OCI-LY3 (cell line): ENCODE measurements around the gene ERC2.

Source experiments
- H2AFZ ChIP-seq: fragments of 200-600, 300-600 bp; shearing (Covaris generic); 2 replicates; pipeline ENCODE4 v1.6.0; 2014; ENCODE audit warnings: antibody characterized with exemption, low read depth, low read length
- H3K27ac ChIP-seq: fragments of 200-600, 300-600 bp; sonication (generic); 2 replicates; pipeline ENCODE4 v1.5.1; 2014; ENCODE audit warnings: mild to moderate bottlenecking, low read length, moderate library complexity, mixed read lengths
- H3K27me3 ChIP-seq: fragments of 200-600, 300-600 bp; sonication (generic); 2 replicates; pipeline ENCODE4 v1.6.1; 2014; ENCODE audit warnings: low read depth, low read length, mixed read lengths
- H3K36me3 ChIP-seq: fragments of 200-600, 300-600 bp; sonication (generic); replicated peaks from 2 replicates; pipeline ENCODE3; 2014; ENCODE audit warnings: low read depth, low read length, mixed read lengths
- H3K4me1 ChIP-seq: fragments of 300-600, 200-600 bp; sonication (generic); 2 replicates; pipeline ENCODE4 v1.6.1; 2014; ENCODE audit warnings: low read length, mixed read lengths
- H3K4me2 ChIP-seq: fragments of 200-600, 300-600 bp; sonication (generic); 2 replicates; pipeline ENCODE4 v1.6.1; 2014; ENCODE audit warnings: low read length, mixed read lengths
- H3K4me3 ChIP-seq: fragments of 300-600, 200-600 bp; sonication (generic); 2 replicates; pipeline ENCODE4 v1.5.1; 2014; ENCODE audit warnings: antibody characterized with exemption, mild to moderate bottlenecking, low read length, moderate library complexity
- H3K79me2 ChIP-seq: fragments of 300-600, 200-600 bp; shearing (Covaris generic); 2 replicates; pipeline ENCODE4 v1.6.1; 2014; ENCODE audit warnings: mild to moderate bottlenecking, low read length, mixed read lengths
- H3K9ac ChIP-seq: fragments of 300-600, 200-600 bp; shearing (Covaris generic); 2 replicates; pipeline ENCODE4 v1.6.0; 2014; ENCODE audit warnings: mild to moderate bottlenecking, low read length, moderate library complexity
- H3K9me3 ChIP-seq: fragments of 200-600, 300-600 bp; shearing (Covaris generic); 2 replicates; pipeline ENCODE4 v1.6.1; 2014; ENCODE audit warnings: low read length, mixed read lengths; ENCODE audit not compliant: insufficient read depth
- H4K20me1 ChIP-seq: fragments of 200-600, 300-600 bp; sonication (generic); 2 replicates; pipeline ENCODE4 v1.6.1; 2016; ENCODE audit warnings: low read length, mixed read lengths; ENCODE audit not compliant: insufficient read depth
- EZH2phosphoT487 ChIP-seq: fragments of 200-600 bp; shearing (Covaris generic); IDR thresholded peaks from 2 replicates; pipeline ENCODE4 v1.6.1; 2018; ENCODE audit warnings: antibody characterized with exemption, mixed run types, low read depth
- TF ChIP-seq, protein P1 (sequence below): fragments of 200-600, 300-600 bp; sonication (generic); IDR thresholded peaks from 2 replicates; pipeline ENCODE4 v1.5.1; 2014; ENCODE audit warnings: antibody characterized with exemption, low read length, low read depth

ERC2 gene

DNA sequence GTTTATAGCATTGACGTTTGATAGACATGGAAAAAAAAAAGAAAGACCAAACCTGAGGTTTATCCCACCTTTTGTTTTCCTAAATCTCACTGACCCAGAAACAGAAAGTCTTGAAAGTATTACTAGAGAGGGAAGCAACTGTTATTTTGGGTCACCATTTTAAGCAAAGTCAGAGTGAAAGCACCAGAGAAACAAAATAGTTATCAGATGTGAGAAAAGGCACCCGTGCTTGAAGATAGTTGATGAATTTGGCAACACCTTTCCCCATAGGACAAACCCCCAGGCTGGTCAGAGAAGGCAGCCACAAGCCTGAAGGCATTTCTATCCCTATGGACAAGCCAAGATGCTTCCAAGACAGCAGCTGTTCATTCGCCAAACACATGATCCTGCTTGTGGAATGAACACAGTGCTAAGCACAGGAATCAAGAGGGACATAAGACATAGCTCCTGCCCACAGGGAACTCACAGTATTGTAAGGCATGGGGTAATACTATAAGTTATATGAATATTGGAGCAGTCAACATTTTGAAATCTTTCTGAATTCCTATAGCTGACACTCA is 170.9 kb downstream of the ERC2 start:
- H2AFZ ChIP-seq = no peak overlapping the region
- no peaks in the 10 kb centered on the region for H3K9me3 ChIP-seq
- H3K4me1 ChIP-seq = peaks cover 40% of the 10 kb centered on the region
- 0 out of 2 replicates have a peak overlapping the region, but pooled peaks have one; percentile 9 for H3K27ac ChIP-seq
- peak overlapping the region; percentile 39 for H3K4me2 ChIP-seq
- no peaks in the 10 kb centered on the region for H3K36me3 ChIP-seq
- no peaks in the 10 kb centered on the region for H4K20me1 ChIP-seq
- H3K4me3 ChIP-seq = no peak overlapping the region
- H3K79me2 ChIP-seq = no peaks in the 10 kb centered on the region
- no peak overlapping the region for H3K9ac ChIP-seq
- peaks cover 57% of the 10 kb centered on the region for H3K27me3 ChIP-seq
- no peak for TF ChIP-seq EZH2phosphoT487
- TF ChIP-seq, protein P1, sequence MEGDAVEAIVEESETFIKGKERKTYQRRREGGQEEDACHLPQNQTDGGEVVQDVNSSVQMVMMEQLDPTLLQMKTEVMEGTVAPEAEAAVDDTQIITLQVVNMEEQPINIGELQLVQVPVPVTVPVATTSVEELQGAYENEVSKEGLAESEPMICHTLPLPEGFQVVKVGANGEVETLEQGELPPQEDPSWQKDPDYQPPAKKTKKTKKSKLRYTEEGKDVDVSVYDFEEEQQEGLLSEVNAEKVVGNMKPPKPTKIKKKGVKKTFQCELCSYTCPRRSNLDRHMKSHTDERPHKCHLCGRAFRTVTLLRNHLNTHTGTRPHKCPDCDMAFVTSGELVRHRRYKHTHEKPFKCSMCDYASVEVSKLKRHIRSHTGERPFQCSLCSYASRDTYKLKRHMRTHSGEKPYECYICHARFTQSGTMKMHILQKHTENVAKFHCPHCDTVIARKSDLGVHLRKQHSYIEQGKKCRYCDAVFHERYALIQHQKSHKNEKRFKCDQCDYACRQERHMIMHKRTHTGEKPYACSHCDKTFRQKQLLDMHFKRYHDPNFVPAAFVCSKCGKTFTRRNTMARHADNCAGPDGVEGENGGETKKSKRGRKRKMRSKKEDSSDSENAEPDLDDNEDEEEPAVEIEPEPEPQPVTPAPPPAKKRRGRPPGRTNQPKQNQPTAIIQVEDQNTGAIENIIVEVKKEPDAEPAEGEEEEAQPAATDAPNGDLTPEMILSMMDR = no peak

DNA sequence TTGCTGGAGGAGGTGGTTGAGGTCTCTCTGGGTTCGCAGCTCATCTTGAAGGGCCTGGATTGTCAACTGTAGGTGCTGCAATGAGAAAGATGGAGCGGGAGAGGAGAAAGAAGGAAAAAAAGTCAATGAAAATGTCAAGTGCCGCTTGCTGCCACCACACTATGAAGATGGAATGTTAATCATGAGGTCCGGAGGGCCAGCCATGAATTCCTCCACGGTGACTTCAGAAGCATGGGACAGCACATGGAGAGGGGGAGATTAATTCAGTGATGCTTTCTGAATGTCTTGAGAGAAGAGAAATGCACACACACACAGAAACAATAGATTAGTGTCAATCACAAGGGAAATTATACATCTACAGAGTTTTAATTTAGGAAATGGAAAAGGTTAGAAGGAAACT is 171.9 kb downstream of the ERC2 start:
- TF ChIP-seq, protein P1 = no peak
- TF ChIP-seq EZH2phosphoT487 = no peak
- H3K4me2 ChIP-seq = peak overlapping the region; percentile 60
- peaks cover 50% of the 10 kb centered on the region for H3K4me1 ChIP-seq
- no peaks in the 10 kb centered on the region for H3K9me3 ChIP-seq
- no peaks in the 10 kb centered on the region for H3K36me3 ChIP-seq
- 0 out of 2 replicates have a peak overlapping the region, but pooled peaks have one; percentile 11 for H2AFZ ChIP-seq
- no peaks in the 10 kb centered on the region for H4K20me1 ChIP-seq
- H3K4me3 ChIP-seq = peak overlapping the region; percentile 35
- no peak overlapping the region for H3K9ac ChIP-seq
- peaks cover 53% of the 10 kb centered on the region for H3K27me3 ChIP-seq
- H3K27ac ChIP-seq = no peak overlapping the region
- H3K79me2 ChIP-seq = no peaks in the 10 kb centered on the region

DNA sequence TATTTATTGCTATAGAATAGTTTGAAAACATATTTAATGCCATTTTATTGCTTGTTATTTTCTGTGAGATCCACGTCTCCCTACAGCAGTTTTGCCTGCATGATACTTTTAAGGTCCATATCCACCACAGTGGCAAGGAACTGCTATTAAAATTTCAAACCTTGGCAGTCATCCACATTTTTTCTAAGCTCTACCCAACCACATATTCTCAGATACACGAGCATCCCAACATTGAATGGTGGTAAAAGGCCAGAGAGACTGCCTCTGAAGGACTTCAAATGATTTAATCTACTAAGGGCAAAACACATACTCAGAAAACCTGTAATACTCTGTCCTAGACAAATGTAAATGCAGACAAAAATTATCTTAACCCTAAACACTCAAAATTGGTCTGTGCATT is 173.1 kb downstream of the ERC2 start:
- Histone ChIP-seq H3K27ac (no peak overlapping the region), H3K9ac (no peak overlapping the region), H3K4me2 (peak overlapping the region; percentile 60), H3K9me3 (no peaks in the 10 kb centered on the region), H3K79me2 (no peaks in the 10 kb centered on the region), H3K4me3 (no peak overlapping the region), H3K4me1 (peaks cover 62% of the 10 kb centered on the region), H3K27me3 (peaks cover 45% of the 10 kb centered on the region), H4K20me1 (no peaks in the 10 kb centered on the region), H3K36me3 (no peaks in the 10 kb centered on the region), H2AFZ (no peak overlapping the region)
- no peak for TF ChIP-seq EZH2phosphoT487
- TF ChIP-seq, protein P1 = no peak

DNA sequence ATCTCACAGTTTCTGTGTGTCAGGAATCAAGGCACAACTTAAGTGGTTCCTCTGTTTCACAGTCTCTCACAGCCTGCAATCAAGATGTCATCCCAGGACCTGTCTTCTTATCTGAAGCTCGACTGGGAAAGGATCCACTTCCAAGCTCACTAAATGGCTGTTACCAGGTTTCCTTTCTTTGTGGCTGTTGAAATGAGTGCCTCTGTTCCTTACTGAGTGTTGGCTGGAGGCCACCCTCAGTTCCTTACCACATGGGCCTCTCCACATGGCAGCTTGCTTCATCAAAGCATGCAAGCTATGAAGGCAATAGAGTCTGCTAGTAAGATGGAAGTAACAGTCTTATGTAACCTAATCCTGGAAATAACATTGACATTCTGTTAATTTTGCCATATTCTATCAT is 174.0 kb downstream of the ERC2 start:
- no peaks in the 10 kb centered on the region for H3K36me3 ChIP-seq
- H3K4me2 ChIP-seq = no peak overlapping the region
- no peak overlapping the region for H3K4me3 ChIP-seq
- no peaks in the 10 kb centered on the region for H4K20me1 ChIP-seq
- H3K27me3 ChIP-seq = peaks cover 39% of the 10 kb centered on the region
- no peaks in the 10 kb centered on the region for H3K9me3 ChIP-seq
- H2AFZ ChIP-seq = no peak overlapping the region
- H3K4me1 ChIP-seq = peaks cover 71% of the 10 kb centered on the region
- TF ChIP-seq, protein P1 = no peak
- no peak for TF ChIP-seq EZH2phosphoT487
- H3K27ac ChIP-seq = no peak overlapping the region
- no peak overlapping the region for H3K9ac ChIP-seq
- H3K79me2 ChIP-seq = no peaks in the 10 kb centered on the region
